Measurements from ENCODE around the gene MMP23B.
"Not testable (repeated sequence)": the region's sequence is repeated elsewhere in the genome, so short reads cannot be mapped to it uniquely, and the experiment has no call there.

Gene MMP23B

GRCh38 chr1:1671365-1672119 lies 39.6 kb downstream of the MMP23B start:
- no peak for DNase-seq

GRCh38 chr1:1672181-1672965 lies 40.4 kb downstream of the MMP23B start:
- DNase-seq: no peak

- not testable (repeated sequence) for DNase-seq
These were observed 42.8 kb downstream of the MMP23B start for GRCh38 chr1:1674806-1675205.

GRCh38 chr1:1675218-1675617 lies 43.2 kb downstream of the MMP23B start:
- not testable (repeated sequence) for DNase-seq

- not testable (repeated sequence) for DNase-seq
These were observed 44.1 kb downstream of the MMP23B start for GRCh38 chr1:1676087-1676486.

- DNase-seq: peak; percentile 36 to 43
These were observed 46.0 kb downstream of the MMP23B start for GRCh38 chr1:1677718-1678580.

GRCh38 chr1:1678581-1679380 lies 46.8 kb downstream of the MMP23B start:
- DNase-seq: peak; percentile 40 to 52

- no peak for DNase-seq
These were observed 48.3 kb downstream of the MMP23B start for GRCh38 chr1:1680031-1680911.

GRCh38 chr1:1680912-1681273 lies 48.9 kb downstream of the MMP23B start:
- DNase-seq: no peak

- DNase-seq: no peak
These were observed 51.3 kb downstream of the MMP23B start for GRCh38 chr1:1683104-1683905.
